Neural cell (in vitro differentiated cells): ENCODE measurements around the gene MLLT10. TPM values are rescaled to one million over a fixed set of nuclear protein-coding genes. Genes with fewer than 3 reads are reported as not detected.

Source experiments
- H2AFZ ChIP-seq: fragments of 200-600, 300-800 bp; sonication (generic), shearing (Covaris generic); 2 replicates; pipeline ENCODE4 v1.6.0; 2014; ENCODE audit warnings: low read depth, mild to moderate bottlenecking, antibody characterized with exemption, low read length, moderate library complexity
- H3F3A ChIP-seq: fragments of 200-600 bp; shearing (Covaris generic); 2 replicates; pipeline ENCODE4 v1.6.1; 2016; ENCODE audit warnings: mild to moderate bottlenecking, moderate library complexity, mixed read lengths, antibody characterized with exemption, low read length; ENCODE audit not compliant: insufficient read depth, poor library complexity, severe bottlenecking
- H3K27ac ChIP-seq: fragments of 200-600, 300-800 bp; sonication (generic), shearing (Covaris generic); 2 replicates; pipeline ENCODE4 v1.5.1; 2014; ENCODE audit warnings: mild to moderate bottlenecking, low read length, moderate library complexity
- H3K27me3 ChIP-seq: fragments of 300-800, 200-600 bp; sonication (generic), shearing (Covaris generic); 2 replicates; pipeline ENCODE4 v1.6.0; 2014; ENCODE audit warnings: mild to moderate bottlenecking, low read depth, low read length, moderate library complexity; ENCODE audit not compliant: insufficient read depth
- H3K36me3 ChIP-seq: fragments of 300-800, 200-600 bp; sonication (generic), shearing (Covaris generic); 2 replicates; pipeline ENCODE4 v1.5.1; 2014; ENCODE audit warnings: mild to moderate bottlenecking, antibody characterized with exemption, low read length, moderate library complexity; ENCODE audit not compliant: insufficient read depth
- H3K4me2 ChIP-seq: fragments of 300-800, 200-600 bp; sonication (generic), shearing (Covaris generic); 2 replicates; pipeline ENCODE4 v1.6.0; 2014; ENCODE audit warnings: mild to moderate bottlenecking, low read length
- H3K4me3 ChIP-seq: fragments of 300-800, 200-600 bp; sonication (generic), shearing (Covaris generic); 2 replicates; pipeline ENCODE4 v1.5.1; 2014; ENCODE audit warnings: mild to moderate bottlenecking, low read length, moderate library complexity
- H3K79me2 ChIP-seq: fragments of 200-600 bp; shearing (Covaris generic); replicated peaks from 2 replicates; pipeline ENCODE4 v1.6.0; 2014; ENCODE audit warnings: mild to moderate bottlenecking, low read length, moderate library complexity; ENCODE audit not compliant: insufficient read depth
- H3K9ac ChIP-seq: fragments of 300-800, 200-600 bp; sonication (generic), shearing (Covaris generic); 2 replicates; pipeline ENCODE4 v1.6.1; 2016; ENCODE audit warnings: mild to moderate bottlenecking, low read length, mixed read lengths
- H3K9me2 ChIP-seq: fragments of 200-600 bp; shearing (Covaris generic); 2 replicates; pipeline ENCODE4 v1.6.1; 2016; ENCODE audit warnings: mild to moderate bottlenecking, low read length, mixed read lengths; ENCODE audit not compliant: insufficient read depth
- H3K9me3 ChIP-seq: fragments of 200-600, 300-800 bp; sonication (generic), shearing (Covaris generic); 2 replicates; pipeline ENCODE4 v1.6.1; 2016; ENCODE audit warnings: mild to moderate bottlenecking, mixed run types, low read length, moderate library complexity, mixed read lengths
- H4K20me1 ChIP-seq: fragments of 200-600 bp; shearing (Covaris generic); 2 replicates; pipeline ENCODE4 v1.6.1; 2016; ENCODE audit warnings: mild to moderate bottlenecking, mixed run types; ENCODE audit not compliant: insufficient read depth
- EP300 ChIP-seq: fragments of 450-650 bp; conservative IDR thresholded peaks from 2 replicates; pipeline ENCODE4 v1.6.1; 2014; ENCODE audit warnings: antibody characterized with exemption, mild to moderate bottlenecking, moderate library complexity; ENCODE audit not compliant: poor library complexity, severe bottlenecking
- EZH2 ChIP-seq: fragments of 200-600, 300-800 bp; shearing (Covaris generic), sonication (generic); IDR thresholded peaks from 2 replicates; pipeline ENCODE4 v1.6.1; 2014; ENCODE audit warnings: antibody characterized with exemption, low read length, borderline replicate concordance, mild to moderate bottlenecking; ENCODE audit not compliant: insufficient read depth, poor library complexity, severe bottlenecking
- MXI1 ChIP-seq: fragments of 450-650 bp; conservative IDR thresholded peaks from 2 replicates; pipeline ENCODE4 v1.6.1; 2014; ENCODE audit warnings: antibody characterized with exemption, mild to moderate bottlenecking; ENCODE audit not compliant: poor library complexity, severe bottlenecking
- SMC3 ChIP-seq: fragments of 450-650 bp; conservative IDR thresholded peaks from 2 replicates; pipeline ENCODE4 v1.6.1; 2014; ENCODE audit warnings: antibody characterized with exemption, mild to moderate bottlenecking, moderate library complexity; ENCODE audit not compliant: poor library complexity
- TAF1 ChIP-seq: IDR thresholded peaks from 2 replicates; pipeline ENCODE4 v1.6.1; 2012; ENCODE audit warnings: low read depth
- polyA plus RNA-seq: library from polyadenylated mRNA; depleted of rRNA; stranded (reverse); fragments of >200 nt; gene quantifications from 2 replicates; pipeline ENCODE4 v1.2.3, GENCODE V29; 2014
- TF ChIP-seq, protein P1 (sequence below): IDR thresholded peaks from 2 replicates; pipeline ENCODE4 v1.6.1; 2012; ENCODE audit warnings: borderline replicate concordance
- TF ChIP-seq, protein P2 (sequence below): fragments of 450-650 bp; IDR thresholded peaks from 2 replicates; pipeline ENCODE4 v1.5.1; 2014; ENCODE audit warnings: antibody characterized with exemption, mild to moderate bottlenecking, moderate library complexity; ENCODE audit not compliant: poor library complexity, severe bottlenecking

The MLLT10 gene
- polyA plus RNA-seq, 1 donor from 2014 or later: 31.0 TPM

DNA sequence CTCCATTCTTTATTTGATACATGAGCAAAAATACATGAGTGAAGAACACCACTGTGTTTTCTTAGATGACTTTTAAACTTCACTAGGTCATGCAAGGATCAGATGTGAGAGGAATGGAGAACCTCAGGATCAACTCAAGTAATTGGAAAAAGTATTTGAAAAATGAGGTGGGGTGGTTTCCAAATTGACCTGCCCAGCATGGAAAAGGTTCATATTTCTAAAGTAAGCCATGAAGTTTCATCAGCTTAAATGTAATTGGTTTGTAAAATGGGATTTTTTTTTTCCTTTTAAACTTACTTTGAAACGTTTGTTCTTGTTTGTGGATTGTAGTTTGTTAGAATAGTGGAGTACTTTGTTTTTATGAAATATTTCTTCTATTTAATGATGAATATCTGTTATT, 134.8 kb downstream of the MLLT10 start:
- Histone ChIP-seq H3K36me3 (no peaks in the 10 kb centered on the region), H3K79me2 (peaks cover 17% of the 10 kb centered on the region), H4K20me1 (no peaks in the 10 kb centered on the region), H3F3A (no peaks in the 10 kb centered on the region), H3K4me2 (no peak overlapping the region), H2AFZ (no peak overlapping the region), H3K9ac (no peak overlapping the region), H3K9me2 (no peaks in the 10 kb centered on the region), H3K27ac (no peak overlapping the region), H3K27me3 (no peaks in the 10 kb centered on the region), H3K4me3 (no peak overlapping the region), H3K9me3 (no peaks in the 10 kb centered on the region)
- no peak for TF ChIP-seq MXI1
- TF ChIP-seq, protein P1, sequence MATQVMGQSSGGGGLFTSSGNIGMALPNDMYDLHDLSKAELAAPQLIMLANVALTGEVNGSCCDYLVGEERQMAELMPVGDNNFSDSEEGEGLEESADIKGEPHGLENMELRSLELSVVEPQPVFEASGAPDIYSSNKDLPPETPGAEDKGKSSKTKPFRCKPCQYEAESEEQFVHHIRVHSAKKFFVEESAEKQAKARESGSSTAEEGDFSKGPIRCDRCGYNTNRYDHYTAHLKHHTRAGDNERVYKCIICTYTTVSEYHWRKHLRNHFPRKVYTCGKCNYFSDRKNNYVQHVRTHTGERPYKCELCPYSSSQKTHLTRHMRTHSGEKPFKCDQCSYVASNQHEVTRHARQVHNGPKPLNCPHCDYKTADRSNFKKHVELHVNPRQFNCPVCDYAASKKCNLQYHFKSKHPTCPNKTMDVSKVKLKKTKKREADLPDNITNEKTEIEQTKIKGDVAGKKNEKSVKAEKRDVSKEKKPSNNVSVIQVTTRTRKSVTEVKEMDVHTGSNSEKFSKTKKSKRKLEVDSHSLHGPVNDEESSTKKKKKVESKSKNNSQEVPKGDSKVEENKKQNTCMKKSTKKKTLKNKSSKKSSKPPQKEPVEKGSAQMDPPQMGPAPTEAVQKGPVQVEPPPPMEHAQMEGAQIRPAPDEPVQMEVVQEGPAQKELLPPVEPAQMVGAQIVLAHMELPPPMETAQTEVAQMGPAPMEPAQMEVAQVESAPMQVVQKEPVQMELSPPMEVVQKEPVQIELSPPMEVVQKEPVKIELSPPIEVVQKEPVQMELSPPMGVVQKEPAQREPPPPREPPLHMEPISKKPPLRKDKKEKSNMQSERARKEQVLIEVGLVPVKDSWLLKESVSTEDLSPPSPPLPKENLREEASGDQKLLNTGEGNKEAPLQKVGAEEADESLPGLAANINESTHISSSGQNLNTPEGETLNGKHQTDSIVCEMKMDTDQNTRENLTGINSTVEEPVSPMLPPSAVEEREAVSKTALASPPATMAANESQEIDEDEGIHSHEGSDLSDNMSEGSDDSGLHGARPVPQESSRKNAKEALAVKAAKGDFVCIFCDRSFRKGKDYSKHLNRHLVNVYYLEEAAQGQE: no peak
- no peak for TF ChIP-seq EP300

DNA sequence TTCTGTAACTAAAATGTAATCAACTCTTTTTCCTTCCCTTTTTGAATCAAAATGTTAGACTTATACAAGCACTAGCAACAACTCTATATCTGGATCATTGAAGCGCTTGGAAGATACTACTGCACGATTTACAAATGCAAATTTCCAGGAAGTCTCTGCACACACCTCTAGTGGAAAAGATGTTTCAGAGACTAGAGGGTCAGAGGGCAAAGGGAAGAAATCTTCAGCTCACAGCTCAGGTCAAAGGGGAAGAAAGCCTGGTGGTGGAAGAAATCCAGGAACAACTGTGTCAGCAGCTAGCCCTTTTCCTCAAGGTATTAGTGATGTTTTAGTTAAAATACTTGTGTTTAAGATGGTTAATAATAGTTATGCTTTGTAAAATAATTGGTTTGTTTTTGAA, 136.4 kb downstream of the MLLT10 start:
- peaks cover 11% of the 10 kb centered on the region for H3K79me2 ChIP-seq
- no peaks in the 10 kb centered on the region for H3K27me3 ChIP-seq
- no peak overlapping the region for H2AFZ ChIP-seq
- TF ChIP-seq, protein P2, sequence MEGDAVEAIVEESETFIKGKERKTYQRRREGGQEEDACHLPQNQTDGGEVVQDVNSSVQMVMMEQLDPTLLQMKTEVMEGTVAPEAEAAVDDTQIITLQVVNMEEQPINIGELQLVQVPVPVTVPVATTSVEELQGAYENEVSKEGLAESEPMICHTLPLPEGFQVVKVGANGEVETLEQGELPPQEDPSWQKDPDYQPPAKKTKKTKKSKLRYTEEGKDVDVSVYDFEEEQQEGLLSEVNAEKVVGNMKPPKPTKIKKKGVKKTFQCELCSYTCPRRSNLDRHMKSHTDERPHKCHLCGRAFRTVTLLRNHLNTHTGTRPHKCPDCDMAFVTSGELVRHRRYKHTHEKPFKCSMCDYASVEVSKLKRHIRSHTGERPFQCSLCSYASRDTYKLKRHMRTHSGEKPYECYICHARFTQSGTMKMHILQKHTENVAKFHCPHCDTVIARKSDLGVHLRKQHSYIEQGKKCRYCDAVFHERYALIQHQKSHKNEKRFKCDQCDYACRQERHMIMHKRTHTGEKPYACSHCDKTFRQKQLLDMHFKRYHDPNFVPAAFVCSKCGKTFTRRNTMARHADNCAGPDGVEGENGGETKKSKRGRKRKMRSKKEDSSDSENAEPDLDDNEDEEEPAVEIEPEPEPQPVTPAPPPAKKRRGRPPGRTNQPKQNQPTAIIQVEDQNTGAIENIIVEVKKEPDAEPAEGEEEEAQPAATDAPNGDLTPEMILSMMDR: no peak
- TF ChIP-seq SMC3 (no peak), TAF1 (no peak), EZH2 (no peak), EP300 (no peak)
- TF ChIP-seq, protein P1: no peak
- no peak overlapping the region for H3K4me3 ChIP-seq
- H3K9me2 ChIP-seq: no peaks in the 10 kb centered on the region
- no peak overlapping the region for H3K4me2 ChIP-seq
- H4K20me1 ChIP-seq: no peaks in the 10 kb centered on the region
- H3K27ac ChIP-seq: no peak overlapping the region
- no peak overlapping the region for H3K9ac ChIP-seq
- no peaks in the 10 kb centered on the region for H3K9me3 ChIP-seq
- H3F3A ChIP-seq: no peaks in the 10 kb centered on the region
- no peaks in the 10 kb centered on the region for H3K36me3 ChIP-seq
